Activated CD4-positive, alpha-beta T cell treated with anti-CD3 and anti-CD28 coated beads for 24 hours (primary cell): Measurements from ENCODE around the gene EYS.
"Not testable (repeated sequence)": the region's sequence is repeated elsewhere in the genome, so short reads cannot be mapped to it uniquely, and the experiment has no call there.

ENCODE experiments used
- DNase-seq, 2 donors: peaks; one replicate each; pipeline ENCODE4 v3.0.0-alpha.2; 2020; ENCODE audit warnings: low read depth in 2 of 2

EYS gene

DNA sequence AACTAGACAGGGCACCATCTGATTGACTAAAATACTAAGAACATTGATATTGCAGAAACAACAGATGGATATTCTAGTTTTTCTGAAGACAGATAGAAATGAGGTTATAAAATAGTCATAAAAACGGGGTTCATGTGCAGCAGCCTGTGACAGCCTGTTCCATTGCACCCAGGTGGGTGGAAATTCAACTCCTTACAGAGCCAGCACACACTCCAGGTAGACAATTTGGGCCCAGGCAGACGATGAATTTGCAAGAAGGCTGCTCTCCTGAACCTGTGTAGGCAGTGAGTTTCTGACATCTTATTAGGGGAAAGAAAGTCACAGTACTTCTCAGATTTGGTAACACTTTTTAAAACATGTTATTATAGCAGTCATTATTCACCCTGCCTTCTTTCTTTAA lies 1657.3 kb downstream of the EYS start:
- no peak for DNase-seq

DNA sequence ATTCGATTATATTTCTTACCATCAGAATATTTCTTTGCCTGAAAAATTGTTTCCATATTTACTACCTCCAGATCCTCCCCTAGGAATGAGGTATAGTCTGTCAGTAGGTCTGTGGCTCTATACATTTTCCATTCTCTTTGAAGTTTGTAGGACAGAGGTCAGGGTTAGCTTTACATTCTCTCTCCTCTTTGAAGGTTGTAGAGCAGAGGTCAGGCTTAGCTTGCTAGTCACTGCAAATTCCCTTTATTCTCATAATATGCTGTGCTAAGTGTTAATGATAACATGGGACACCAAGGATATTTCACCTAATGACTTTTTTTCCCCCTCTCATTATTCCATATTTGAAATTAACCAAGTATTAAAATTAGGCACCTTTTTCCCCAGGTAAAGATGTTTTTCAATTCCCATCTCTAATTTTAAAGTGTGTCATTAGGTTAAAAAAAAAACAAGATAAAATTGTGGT lies 1660.2 kb downstream of the EYS start:
- no peak for DNase-seq

DNA sequence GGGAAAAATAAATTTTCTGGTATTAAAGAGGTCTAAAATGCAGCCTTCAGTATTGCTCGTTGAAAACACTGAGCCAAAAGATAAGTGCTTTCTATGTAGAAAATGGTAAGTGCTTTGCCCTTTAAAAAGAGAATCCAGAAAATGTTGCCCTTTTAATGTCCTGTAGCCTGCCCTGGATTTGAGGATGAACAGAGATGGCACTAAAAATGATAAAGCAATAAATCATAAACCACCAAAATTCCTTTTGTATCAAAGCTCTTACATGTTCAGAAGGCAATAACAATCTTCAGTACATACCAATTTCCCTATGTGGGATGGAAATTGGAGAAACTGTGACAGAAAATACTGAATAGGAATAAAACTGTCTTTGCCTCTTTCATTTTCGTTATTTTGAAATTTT lies 1665.7 kb downstream of the EYS start:
- no peak for DNase-seq

DNA sequence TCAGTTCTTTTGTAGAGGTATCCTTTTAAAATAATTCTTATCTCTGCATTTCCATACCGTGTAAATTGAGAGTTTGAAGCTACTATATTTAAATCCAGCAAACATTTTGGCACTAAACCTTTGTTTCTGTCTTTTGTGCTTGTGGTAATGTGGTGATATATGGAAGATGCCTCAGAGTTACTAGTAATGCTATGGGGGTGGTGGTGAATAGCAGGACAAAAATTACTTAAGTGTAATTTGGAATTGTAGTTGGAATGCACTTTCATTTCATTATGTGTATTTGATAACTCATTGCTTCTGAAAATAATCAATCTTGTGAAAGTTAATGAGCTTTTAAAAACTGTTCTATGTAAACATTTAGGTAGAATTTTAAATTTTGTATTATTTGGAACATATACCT lies 1666.9 kb downstream of the EYS start:
- no peak for DNase-seq

DNA sequence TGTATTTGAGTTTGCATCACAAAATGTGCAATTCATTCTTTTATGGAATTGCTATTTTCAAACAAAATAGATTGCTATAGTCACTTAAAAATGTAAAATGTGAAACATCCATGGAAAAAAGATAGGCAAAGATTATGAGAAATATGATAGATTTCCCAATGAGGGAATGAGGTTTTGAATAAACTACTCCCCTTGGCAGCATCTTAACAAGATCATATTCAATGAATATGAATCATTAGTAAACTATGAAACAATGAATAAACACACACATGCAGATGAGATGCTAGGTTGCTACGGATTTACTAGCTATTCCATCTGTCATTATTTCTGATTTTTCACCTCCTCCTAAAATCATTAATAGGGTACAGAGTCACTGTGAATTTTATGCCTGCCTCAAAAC lies 1669.6 kb downstream of the EYS start:
- DNase-seq = no peak

DNA sequence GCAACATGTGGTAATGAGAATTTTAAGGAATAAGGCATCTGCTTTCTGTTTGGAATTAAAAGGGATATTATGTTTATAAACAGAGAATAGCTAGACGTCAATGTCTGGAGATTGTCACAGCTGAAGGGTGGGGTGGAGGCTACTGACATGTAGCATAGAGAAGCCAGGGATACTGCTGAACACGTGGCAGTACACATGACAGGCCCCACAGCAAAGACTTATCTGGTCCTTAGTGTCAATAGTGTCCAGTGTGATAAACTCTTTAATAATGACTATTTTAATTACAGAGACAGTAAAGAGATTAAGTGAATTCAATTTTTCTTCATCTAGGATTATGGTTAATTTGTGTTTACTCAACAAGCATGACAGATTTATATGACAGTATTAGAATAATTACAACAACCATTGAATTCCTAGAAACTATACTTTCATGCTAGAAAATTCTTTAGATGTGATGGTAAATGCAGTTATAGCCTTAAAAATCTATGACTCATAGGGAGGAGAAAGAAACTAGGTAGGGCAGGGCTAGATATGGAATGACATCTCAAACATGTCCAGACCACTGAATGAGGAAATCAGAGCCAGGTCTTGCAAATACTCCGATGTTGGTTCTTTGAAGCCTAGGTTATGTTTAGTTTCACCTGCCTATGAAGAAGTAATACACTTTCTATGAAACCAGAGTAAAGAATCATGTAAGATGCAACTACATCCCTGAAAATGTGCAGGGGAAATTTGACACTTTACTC lies 1671.9 kb downstream of the EYS start:
- DNase-seq = no peak

DNA sequence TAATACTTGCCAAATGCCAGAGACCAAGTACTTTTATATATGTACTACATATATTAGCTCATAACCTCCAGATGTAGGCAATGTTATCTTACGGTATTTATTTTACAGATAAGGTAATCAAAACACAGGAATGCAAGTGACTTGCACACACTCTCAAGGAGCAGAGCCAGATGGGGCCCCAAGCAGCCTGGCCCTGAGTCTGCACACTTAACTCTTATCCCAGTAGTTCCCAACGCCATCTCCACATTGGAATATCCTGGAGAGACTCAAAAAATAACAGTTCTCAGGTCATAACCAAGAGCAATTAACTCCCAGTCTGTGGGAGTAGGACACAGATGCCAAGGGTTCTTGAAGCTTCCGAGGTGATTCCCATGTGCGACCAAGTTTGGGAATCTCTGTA lies 1672.7 kb downstream of the EYS start:
- no peak for DNase-seq

DNA sequence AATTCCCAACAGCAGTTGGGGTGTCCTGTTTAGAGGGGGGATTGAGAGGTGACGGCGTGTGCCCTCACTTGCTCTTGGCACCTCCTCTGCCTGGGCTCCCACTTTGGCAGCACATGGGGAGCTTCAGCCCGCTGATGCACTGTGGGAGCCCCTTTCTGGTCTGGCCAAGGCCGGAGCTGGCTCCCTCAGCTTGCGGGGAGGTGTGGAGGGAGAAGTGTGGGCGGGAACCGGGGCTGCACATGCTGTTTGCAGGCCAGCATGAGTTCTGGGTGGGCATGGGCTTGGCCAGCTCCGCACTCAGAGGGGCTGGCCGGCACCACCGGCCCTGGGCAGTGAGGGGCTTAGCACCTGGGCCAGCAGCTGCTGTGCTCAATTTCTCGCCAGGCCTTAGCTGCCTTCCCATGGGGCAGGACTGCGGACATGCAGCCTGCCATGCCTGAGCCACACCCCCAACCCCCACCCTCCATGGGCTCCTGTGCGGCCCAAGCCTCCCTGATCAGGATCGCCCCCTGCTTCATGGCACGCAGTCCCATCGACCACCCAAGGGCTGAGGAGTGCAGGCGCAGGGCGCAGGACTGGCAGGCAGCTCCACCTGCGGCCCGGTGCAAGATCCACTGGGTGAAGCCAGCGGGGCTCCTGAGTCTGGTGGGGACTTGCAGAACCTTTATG lies 1675.9 kb downstream of the EYS start:
- DNase-seq = not testable (repeated sequence)

DNA sequence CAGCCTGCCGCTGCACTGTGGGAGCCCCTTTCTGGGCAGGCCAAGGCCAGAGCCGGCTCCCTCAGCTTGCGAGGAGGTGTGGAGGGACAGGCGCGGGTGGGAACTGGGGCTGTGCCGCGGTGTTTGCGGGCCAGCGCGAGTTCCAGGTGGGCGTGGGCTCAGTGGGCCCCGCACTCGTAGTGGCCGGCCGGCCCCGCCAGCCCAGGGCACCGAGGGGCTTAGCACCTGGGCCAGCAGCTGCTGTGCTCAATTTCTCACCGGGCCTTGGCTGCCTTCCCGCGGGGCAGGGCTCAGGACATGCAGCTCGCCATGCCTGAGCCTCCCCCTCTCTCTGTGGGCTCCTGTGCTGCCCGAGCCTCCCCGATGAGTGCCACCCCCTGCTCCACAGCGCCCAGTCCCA lies 1683.3 kb downstream of the EYS start:
- no peak for DNase-seq

DNA sequence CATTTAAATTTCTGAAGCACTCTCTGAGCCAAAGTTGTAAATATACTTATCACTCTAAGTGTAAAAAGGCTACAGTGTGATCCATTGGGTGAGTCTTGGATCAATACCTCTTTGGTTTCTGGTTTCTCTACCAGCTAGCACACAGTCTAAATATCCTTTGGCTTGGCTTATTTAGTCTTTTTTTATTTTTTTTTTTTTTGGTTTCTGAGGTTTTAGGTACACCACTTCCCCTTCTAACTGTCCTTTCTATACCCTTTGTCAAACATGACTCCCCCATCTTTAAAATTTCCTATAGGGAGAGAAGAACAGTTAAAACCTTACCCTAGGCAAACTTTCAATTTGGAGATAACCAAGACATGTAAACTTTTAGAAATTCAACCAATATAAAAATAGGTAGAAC lies 1692.4 kb downstream of the EYS start:
- no peak for DNase-seq

DNA sequence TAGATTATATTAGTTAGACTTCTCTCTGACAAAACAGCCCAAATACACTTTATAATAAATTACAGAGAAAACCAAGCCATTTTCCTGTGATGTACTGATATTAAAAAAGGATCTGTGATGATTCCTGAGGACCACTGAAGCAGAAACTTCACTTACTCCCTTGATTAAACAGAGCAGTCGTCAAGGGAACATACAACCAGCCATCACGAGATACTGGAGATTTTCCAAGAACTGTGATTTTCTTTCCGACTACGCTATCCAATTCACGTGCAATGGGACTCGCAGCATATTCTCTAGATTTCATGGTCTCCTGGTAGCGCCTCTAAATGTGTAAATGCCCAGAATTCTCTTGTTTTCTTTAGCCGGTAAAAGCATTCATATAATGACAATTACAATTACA lies 1694.0 kb downstream of the EYS start:
- no peak for DNase-seq

DNA sequence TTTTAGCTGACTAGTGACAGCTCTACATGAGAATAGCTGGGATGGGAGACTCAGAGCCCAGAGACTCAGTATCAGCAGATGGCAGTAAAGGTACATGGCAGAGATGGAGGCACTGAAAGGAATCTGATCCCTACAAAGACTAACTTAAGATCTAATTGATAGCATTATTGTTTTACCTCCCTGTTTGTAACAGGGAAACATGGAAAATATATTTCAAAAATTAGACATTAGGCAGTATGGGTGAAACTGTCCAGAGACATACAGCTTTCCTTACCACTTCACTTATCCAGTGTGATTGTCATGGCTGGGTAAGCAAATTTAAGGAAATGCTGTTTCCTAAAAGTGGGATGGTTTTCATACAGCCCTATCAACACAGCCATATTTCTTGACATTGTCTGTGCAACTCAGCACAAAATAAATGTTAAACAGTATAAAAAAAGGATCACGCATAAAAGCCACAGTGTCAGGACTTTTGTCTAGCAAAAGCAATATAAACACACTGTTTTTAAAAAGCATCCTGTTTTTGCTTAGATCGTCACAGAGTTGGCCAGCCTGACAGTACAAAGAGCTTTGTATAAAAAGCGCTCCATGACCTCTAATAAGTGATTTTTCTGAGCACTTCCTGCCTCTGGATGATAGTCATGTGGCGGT lies 1694.5 kb downstream of the EYS start:
- DNase-seq = no peak

DNA sequence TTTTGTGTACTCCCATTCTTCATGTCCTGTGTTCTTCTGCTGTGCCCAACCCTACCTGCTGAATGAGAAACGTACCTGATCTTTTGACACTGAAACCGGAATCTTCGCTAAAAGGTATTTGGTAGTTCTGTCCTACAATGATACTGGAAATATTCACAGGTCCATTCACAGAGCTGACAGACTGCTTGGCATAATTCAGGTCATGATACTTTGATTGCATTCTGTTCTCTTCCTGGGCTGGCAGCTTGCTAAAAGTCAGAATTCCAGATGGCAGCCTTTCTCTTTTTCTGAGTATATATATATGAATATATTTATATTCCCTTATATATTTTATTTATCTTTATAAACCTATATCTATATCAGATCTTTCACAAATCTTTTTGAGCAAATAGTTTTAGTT lies 1696.4 kb downstream of the EYS start:
- DNase-seq = no peak

DNA sequence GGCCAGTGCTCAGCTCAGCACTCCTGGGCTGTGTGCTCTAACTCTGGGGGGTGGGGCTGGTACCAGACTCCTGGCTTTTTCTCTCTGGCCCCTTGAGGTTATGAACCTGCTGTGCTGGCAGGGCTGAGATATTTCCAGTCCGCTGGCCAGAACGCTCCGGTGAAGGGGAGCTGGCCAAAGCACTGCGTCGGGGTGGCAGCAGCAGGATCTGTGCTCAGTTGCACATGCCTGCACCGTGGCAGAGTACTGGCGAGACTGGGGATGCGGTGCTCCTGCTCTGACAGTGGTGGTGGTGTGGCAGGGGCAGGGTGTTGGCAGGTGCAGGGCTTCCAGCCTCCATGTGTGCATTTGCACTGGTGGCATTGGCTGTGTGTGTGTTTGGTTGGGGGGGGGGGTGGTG lies 1697.0 kb downstream of the EYS start:
- no peak for DNase-seq

DNA sequence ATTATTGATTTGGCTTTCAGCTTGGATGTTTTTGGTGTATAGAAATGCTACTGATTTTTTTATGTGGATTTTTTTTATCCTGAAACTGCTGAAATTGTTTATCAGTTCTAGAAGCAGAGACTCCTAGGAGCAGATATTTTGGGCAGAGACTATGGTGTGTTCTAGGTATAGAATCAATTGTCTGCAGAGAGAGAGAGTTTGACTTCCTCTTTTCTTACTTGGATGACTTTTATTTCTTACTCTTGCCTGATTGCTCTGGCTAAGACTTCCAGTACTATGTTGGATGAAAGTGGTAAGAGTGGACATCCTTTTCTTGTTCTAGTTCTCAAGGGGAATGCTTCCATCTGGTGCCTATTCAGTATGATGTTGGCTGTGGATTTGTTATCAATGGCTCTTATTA lies 1700.8 kb downstream of the EYS start:
- DNase-seq = no peak

DNA sequence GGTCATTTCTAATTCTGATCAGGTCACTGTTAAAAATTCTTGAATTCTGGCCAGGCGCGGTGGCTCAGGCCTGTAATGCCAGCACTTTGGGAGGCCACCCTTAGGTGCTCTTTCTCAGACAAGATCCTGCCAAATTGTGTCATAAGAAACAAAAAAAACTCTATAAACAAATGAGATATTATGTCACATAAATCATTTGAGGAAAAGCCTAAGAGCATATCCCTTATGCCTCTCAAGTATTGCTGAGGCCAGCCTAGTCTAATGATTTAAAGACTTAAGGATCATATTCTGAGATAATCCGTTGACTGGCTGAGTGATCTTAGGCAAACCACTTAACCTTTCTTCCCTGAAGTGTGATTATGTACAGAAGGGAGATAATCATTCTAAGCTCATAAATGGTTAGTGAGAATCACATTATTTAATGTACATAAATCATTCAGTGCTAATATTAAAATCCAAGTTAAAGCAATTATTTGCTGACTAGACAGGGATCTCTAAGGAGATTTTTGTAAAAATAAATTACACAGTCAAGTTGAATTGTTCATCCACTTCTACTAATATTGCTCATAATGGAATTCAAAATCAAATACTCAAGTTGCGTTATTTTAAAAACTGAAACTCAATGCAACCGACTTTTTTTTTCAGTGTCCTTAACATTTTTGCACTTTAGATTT lies 1706.1 kb downstream of the EYS start:
- DNase-seq = no peak

DNA sequence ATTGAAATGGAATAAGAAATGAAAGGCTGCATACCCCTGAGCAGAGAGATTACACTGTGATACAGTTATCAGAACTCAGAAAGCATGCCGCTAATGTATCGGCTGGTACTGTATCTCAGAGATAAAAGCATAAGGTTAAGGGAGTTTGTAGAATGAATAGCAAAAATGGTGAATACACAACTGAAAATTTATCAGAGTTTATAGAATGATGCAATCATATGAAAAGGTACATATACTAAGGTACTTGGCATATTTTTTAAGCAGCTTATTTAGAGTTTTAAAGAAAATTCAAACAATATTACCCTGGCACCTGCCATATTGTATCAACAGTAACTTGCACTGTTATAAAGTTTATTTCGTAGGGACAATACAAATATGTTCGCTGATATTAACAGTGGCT lies 1707.4 kb downstream of the EYS start:
- no peak for DNase-seq

DNA sequence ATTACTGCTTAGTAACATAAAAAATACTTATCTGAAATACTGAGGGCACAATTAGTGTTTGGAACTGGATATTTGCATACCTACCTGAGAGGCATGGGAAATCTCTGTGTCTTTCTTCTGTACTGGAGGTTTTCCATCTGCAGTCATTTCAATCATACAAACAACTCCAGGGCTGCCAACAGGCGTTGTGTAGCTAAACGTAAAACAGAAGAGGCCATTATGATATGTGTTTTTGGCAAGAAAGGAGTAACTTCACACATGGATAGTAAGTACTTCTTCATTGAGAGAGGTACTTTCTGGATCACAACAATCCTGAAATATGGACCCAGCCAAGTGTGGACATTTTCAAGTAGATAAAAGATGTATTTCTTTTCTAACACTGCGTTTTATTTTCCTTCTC lies 1708.0 kb downstream of the EYS start:
- DNase-seq = no peak

DNA sequence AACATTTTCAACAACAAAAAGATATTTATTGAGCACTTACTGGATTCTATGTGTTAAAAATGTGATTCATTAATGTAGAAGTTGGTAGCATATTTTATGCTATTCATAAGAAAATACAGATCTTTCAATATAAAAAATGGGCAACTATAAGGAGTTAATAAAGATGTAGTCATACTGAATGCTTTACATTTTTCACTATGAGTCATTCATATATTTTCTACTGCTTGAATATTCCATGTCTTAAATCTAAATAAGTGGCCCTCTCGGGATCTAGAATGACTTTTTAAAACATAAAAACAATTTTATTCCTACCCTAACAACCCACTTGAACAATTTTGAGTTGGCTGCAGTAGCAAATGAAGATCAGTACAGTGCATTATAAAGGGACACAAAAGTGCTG lies 1709.3 kb downstream of the EYS start:
- DNase-seq = no peak

DNA sequence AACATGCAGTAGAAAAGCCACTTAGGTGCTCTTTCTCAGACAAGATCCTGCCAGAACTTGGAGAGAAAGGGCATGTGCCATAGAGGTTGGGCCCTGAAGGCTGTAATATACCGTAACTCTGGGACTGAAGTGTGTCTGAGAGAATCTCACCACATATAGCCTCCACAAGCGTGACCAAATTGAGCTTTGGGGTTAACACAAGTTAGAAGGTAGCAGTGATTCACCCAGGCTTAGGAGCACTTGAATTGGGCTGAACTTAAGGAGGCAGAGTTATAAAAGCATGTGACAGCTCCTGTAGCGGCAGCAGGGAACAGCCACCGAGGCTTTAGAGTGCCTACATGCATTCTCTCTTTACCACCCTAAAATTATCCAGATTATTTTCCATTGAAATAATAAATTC lies 1709.8 kb downstream of the EYS start:
- DNase-seq = no peak

DNA sequence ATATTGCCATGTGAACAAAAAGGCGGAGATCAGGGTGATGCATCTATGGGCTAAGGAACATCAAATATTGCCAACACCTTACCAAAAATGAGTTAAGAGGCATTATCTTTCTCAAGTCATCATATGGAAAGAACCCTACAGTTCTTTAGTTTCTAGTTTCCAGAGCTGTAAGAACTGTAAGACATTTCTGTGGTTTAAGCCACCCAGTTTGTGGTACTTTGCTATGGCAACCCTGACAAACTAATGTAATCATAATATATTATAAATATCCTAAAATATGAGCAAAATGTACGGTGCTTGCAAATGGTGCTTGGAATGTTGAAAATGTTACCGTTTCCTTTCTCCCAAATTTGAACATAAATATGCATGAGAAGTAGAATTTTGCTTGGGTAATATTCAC lies 1721.8 kb downstream of the EYS start:
- DNase-seq = no peak

DNA sequence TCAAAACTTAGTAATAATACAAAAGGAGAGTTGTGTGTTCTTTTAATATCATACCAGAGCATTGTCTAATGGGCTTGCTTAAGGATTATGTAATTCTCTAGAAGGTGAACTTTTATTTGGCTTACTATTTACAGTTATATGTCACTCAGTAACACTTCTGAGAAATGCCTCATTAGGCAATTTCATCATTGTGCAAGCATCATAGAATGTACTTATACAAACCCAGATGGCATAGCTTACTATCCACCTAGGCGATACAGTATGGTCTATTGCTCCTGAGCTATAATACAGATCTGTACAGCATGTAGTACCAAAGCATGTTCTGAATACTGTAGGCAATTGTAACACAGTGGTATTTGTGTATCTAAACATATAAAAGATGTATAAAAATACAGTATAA lies 1731.3 kb downstream of the EYS start:
- no peak for DNase-seq

DNA sequence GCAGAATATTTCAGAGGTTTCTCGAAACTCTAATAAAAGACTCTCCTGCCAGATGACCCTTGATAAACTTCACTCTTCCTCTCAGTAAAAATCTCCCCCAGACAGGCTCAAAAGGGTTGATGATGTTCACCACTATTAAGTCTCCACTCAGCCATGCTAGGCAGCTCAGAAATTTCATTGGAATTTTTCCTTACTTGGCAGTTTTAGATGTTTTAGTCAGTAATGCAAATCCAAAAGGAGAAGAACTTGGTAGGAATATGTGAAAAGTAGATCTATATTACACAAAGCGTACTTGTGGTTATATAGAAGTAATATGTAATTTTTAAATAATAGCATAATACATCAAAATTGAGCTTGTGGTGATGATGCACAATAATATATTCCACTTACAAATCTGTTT lies 1738.4 kb downstream of the EYS start:
- DNase-seq = no peak
